Caco-2 (cell line): ENCODE results near the gene PML. TPM values are rescaled to one million over a fixed set of nuclear protein-coding genes. Genes with fewer than 3 reads are reported as not detected.

Source experiments
- BruUV-seq: library from RNA; stranded (reverse); fragments of 400-500 nt; replicated peaks from 2 replicates; lab custom pipeline; 2021; lab: Mats Ljungman, UMichigan
- CTCF ChIA-PET: fragments of 300-600 bp; sonication (Branson Sonifier 250); formaldehyde crosslinking; loops from one replicate; lab custom pipeline; 2022; ENCODE audit warnings: antibody characterized with exemption; lab: Charles Lee
- POLR2A ChIA-PET: fragments of 300-600 bp; sonication (Branson Sonifier 250); formaldehyde crosslinking; loops from one replicate; lab custom pipeline; 2022; ENCODE audit warnings: antibody characterized with exemption; lab: Charles Lee
- DNase-seq, 2 experiments: peaks; one replicate each; pipeline versions ENCODE4 v3.0.0 to v3.0.0-alpha.2; 2020 to 2022
- H3K27me3 ChIP-seq: replicated peaks from 2 replicates; pipeline ENCODE4 v1.6.0; 2011; ENCODE audit warnings: low read length; ENCODE audit not compliant: control insufficient read depth, insufficient read depth
- H3K36me3 ChIP-seq: 2 replicates; pipeline ENCODE4 v1.5.1; 2011; ENCODE audit warnings: low read length; ENCODE audit not compliant: control insufficient read depth, insufficient read depth
- H3K4me1 ChIP-seq: fragments of 250-450 bp; sonication (Bioruptor Pico); 2 replicates; pipeline ENCODE4 v1.5.1; 2020; ENCODE audit warnings: mild to moderate bottlenecking
- H3K4me3 ChIP-seq: 2 replicates; pipeline ENCODE4 v1.5.1; 2011; ENCODE audit warnings: low read depth, mild to moderate bottlenecking, control low read depth, low read length
- H3K9me3 ChIP-seq: fragments of 250-450 bp; sonication (Bioruptor Pico); 2 replicates; pipeline ENCODE4 v1.5.1; 2020; ENCODE audit warnings: mild to moderate bottlenecking, moderate library complexity
- H3K27ac Mint-ChIP-seq: one replicate; pipeline ENCODE4 v1.8.0; 2022; ENCODE audit warnings: mixed read lengths; ENCODE audit not compliant: unreplicated experiment
- H3K27me3 Mint-ChIP-seq: one replicate; pipeline ENCODE4 v1.8.0; 2022; ENCODE audit warnings: mixed read lengths; ENCODE audit not compliant: insufficient read depth, unreplicated experiment
- H3K36me3 Mint-ChIP-seq: one replicate; pipeline ENCODE4 v1.8.0; 2022; ENCODE audit warnings: mild to moderate bottlenecking, mixed read lengths; ENCODE audit not compliant: insufficient read depth, unreplicated experiment
- H3K4me1 Mint-ChIP-seq: one replicate; pipeline ENCODE4 v1.8.0; 2022; ENCODE audit warnings: low read depth, mixed read lengths; ENCODE audit not compliant: unreplicated experiment
- H3K4me3 Mint-ChIP-seq: one replicate; pipeline ENCODE4 v1.8.0; 2022; ENCODE audit warnings: mild to moderate bottlenecking, moderate library complexity, mixed read lengths; ENCODE audit not compliant: unreplicated experiment
- H3K9me3 Mint-ChIP-seq: one replicate; pipeline ENCODE4 v1.8.0; 2022; ENCODE audit warnings: mixed read lengths; ENCODE audit not compliant: unreplicated experiment
- intact Hi-C: fragments of 100-400 bp; cut with micrococcal nuclease; formaldehyde crosslinking; loops from one replicate; pipeline ENCODE4 v1.10.0; 2022; ENCODE audit not compliant: unreplicated experiment
- total RNA-seq: library from RNA; stranded (reverse); gene quantifications from 2 replicates; pipeline ENCODE4 v1.2.3, GENCODE V29; 2022
- TF ChIP-seq, protein P1 (sequence below), 2 experiments: fragments of 200-600 bp in 1 of 2; IDR thresholded peaks; 1 replicate in 1 of 2; 2 replicates in 1 of 2; pipeline versions ENCODE4 v1.5.1 to v1.8.0; 2011 to 2022; ENCODE audit warnings: antibody characterized with exemption in 1 of 2, control low read depth in 1 of 2, inconsistent platforms in 1 of 2, low read depth in 1 of 2, low read length in 1 of 2, mild to moderate bottlenecking in 1 of 2, moderate library complexity in 1 of 2; ENCODE audit not compliant: insufficient read depth in 1 of 2, severe bottlenecking in 1 of 2, unreplicated experiment in 1 of 2

Gene PML
- total RNA-seq, 1 experiment from 2014 or later, result 18.7 TPM

DNA sequence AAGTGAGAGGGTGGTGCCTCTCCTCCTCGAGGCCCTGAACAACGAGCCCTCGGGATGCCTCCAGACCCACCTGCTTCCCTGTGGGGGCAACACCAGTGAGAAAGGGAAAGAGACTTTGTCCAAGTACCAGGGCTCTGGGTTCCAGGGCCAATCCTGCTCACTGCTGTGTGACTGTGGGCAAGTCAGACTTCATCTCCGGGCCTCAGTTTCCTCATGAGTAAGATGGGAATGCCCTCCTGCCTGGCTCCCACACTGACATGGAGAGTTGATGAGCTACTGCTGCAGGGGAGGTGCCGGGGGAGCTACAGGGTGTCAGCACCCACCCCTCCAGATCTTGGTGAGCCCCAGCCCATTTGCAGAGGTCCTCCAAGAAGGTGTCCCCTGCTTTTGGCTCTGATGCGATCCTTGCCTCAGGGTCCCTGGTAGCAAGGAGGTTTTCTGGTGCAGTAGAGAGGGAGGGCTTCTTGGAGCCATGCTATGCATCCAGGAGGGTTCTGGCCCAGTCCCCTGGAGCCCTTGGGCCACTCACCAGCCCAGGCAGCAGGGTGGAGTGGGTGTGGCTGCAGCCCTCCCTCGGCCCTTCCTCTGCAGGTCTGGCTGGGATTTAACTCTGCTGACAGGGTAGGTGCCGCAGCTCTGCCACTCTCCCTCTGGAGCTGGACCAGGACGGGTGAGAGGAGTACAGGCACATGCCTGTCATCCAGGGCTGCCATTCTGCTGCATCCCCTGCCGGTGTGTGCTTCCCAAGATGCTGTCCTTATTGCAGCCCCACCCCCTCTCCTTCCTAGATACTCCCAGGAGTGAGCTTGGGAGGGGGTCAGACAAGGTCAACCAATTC is 41.4 kb upstream of the PML start:
- ChIA-PET CTCF (interaction anchor here (1.0 kb wide), 1 partner anchor 20 kb away, joined by 3 read pairs; no protein-coding TSS in a partner anchor), POLR2A (no interaction called here)
- Histone ChIP-seq H3K4me3 (no peak overlapping the region), H3K4me1 (no peaks in the 10 kb centered on the region), H3K9me3 (no peaks in the 10 kb centered on the region), H3K36me3 (no peaks in the 10 kb centered on the region), H3K27me3 (no peaks in the 10 kb centered on the region)
- Mint-ChIP-seq H3K27ac (no peak overlapping the region), H3K27me3 (peaks cover 4% of the 10 kb centered on the region), H3K4me1 (peaks cover 6% of the 10 kb centered on the region), H3K9me3 (no peaks in the 10 kb centered on the region), H3K36me3 (no peaks in the 10 kb centered on the region), H3K4me3 (no peak overlapping the region)
- TF ChIP-seq, protein P1, sequence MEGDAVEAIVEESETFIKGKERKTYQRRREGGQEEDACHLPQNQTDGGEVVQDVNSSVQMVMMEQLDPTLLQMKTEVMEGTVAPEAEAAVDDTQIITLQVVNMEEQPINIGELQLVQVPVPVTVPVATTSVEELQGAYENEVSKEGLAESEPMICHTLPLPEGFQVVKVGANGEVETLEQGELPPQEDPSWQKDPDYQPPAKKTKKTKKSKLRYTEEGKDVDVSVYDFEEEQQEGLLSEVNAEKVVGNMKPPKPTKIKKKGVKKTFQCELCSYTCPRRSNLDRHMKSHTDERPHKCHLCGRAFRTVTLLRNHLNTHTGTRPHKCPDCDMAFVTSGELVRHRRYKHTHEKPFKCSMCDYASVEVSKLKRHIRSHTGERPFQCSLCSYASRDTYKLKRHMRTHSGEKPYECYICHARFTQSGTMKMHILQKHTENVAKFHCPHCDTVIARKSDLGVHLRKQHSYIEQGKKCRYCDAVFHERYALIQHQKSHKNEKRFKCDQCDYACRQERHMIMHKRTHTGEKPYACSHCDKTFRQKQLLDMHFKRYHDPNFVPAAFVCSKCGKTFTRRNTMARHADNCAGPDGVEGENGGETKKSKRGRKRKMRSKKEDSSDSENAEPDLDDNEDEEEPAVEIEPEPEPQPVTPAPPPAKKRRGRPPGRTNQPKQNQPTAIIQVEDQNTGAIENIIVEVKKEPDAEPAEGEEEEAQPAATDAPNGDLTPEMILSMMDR (IDR thresholded peaks at IDR 0.05; ENCODE audit: insufficient read depth in 1 of 2, low read depth in 1 of 2, low read length in 1 of 2, severe bottlenecking in 1 of 2, unreplicated experiment in 1 of 2), result no peak
- DNase-seq, result no peak
- BruUV-seq, result no TSS peak
- intact Hi-C loops, result no loop called here

DNA sequence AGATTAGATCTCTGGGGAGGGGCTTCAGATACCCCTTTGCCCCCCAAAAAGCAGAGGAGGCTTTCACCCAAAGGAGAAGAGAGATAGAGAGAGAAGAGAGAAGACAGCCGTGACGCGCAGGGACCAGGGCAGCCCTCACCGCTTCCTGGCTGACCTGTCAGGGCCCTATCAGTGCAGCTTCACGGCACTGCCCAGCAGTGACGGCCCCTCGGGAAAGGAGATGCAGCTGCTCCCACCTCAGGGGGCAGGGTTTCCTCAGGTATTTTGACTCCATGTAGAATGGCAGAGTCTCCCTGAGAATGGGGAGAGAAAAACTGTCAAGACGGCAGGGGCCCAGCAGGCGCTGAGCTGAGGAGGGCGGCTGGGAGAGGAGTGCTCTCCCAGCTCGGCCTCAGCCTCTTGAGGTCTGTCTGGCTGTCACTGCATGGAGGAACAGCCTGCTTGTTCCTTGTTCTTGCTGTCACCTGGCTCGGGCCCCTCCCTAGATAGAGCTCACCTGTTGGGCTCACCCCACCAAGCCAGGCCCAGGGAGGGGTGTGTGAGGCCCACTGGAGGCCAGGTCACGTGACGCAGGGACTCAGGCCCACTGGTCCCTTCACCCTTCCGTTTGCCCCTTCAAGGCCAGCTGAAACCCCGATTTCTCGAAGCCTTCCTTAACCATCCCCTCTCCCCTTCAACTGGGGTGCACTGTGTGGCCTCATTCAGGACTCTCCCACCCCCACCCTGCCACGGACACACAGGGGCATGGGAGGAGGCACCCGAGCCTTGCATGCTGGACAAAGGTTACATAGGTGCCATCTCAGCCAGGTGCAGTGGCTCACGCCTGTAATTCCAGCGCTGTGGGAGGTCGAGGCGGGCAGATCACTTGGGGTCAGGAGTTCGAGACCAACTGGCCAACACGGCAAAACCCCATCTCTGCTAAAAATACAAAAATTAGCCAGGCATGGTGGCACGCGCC is 40.0 kb upstream of the PML start:
- no peak overlapping the region for H3K4me3 Mint-ChIP-seq
- ChIA-PET POLR2A (no interaction called here), CTCF (interaction anchor here (0.5 to 1.0 kb wide), 2 partner anchors 18 to 29 kb away, joined by 3 read pairs; no protein-coding TSS in a partner anchor)
- intact Hi-C loops, result no loop called here
- Histone ChIP-seq H3K9me3 (no peaks in the 10 kb centered on the region), H3K4me1 (no peaks in the 10 kb centered on the region), H3K36me3 (no peaks in the 10 kb centered on the region), H3K27me3 (no peaks in the 10 kb centered on the region), H3K4me3 (no peak overlapping the region)
- no TSS peak for BruUV-seq
- no peaks in the 10 kb centered on the region for H3K36me3 Mint-ChIP-seq
- DNase-seq, result no peak
- H3K27me3 Mint-ChIP-seq, result peaks cover 4% of the 10 kb centered on the region
- H3K4me1 Mint-ChIP-seq, result peaks cover 6% of the 10 kb centered on the region
- no peaks in the 10 kb centered on the region for H3K9me3 Mint-ChIP-seq
- TF ChIP-seq, protein P1 (IDR thresholded peaks at IDR 0.05; ENCODE audit: insufficient read depth in 1 of 2, low read depth in 1 of 2, low read length in 1 of 2, severe bottlenecking in 1 of 2, unreplicated experiment in 1 of 2), result no peak
- no peak overlapping the region for H3K27ac Mint-ChIP-seq

DNA sequence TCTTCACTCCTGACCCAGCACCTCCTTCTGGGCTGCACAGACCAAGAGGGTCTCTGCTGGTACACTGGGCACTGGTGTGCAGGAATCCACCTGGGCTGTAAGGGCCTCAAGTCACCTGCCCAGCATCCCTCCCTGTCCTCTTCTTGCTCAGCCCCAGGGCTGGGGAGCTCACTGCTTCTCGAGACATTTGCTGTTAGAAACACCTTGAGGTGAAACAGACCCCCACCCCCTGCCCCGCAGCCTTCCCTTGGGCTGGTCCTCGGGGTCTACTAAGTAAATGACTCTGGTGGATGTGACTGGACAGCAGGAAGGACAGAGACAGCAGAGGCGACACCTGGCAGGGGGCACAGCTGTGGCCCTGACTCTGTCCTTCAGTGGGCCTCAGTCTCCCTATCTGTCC is 39.2 kb upstream of the PML start:
- POLR2A ChIA-PET, result no interaction called here
- Mint-ChIP-seq H3K9me3 (no peaks in the 10 kb centered on the region), H3K36me3 (no peaks in the 10 kb centered on the region), H3K27ac (no peak overlapping the region), H3K4me3 (no peak overlapping the region), H3K4me1 (peaks cover 6% of the 10 kb centered on the region), H3K27me3 (peaks cover 4% of the 10 kb centered on the region)
- TF ChIP-seq, protein P1 (IDR thresholded peaks at IDR 0.05; ENCODE audit: insufficient read depth in 1 of 2, low read depth in 1 of 2, low read length in 1 of 2, severe bottlenecking in 1 of 2, unreplicated experiment in 1 of 2), result no peak
- H3K36me3 ChIP-seq, result no peaks in the 10 kb centered on the region
- H3K9me3 ChIP-seq, result no peaks in the 10 kb centered on the region
- BruUV-seq, result no TSS peak
- CTCF ChIA-PET, result no interaction called here
- H3K4me1 ChIP-seq, result no peaks in the 10 kb centered on the region
- intact Hi-C loops, result no loop called here
- no peaks in the 10 kb centered on the region for H3K27me3 ChIP-seq
- H3K4me3 ChIP-seq, result no peak overlapping the region
- DNase-seq, result peak in 1 of 2 experiments; percentile 25
